WERI-Rb-1 (cell line): Measurements from ENCODE around the gene LNX1.

ENCODE experiments used
- DNase-seq: peaks from one replicate; pipeline ENCODE4 v3.0.0-alpha.2; 2020
- H3K27ac ChIP-seq: fragments of 250-450 bp; sonication (Bioruptor Pico); 2 replicates; pipeline ENCODE4 v1.5.1; 2020; ENCODE audit warnings: mild to moderate bottlenecking, moderate library complexity
- H3K27me3 ChIP-seq: fragments of 250-450 bp; sonication (Bioruptor Pico); 2 replicates; pipeline ENCODE4 v1.5.1; 2021; ENCODE audit warnings: mild to moderate bottlenecking, low read depth, moderate library complexity; ENCODE audit not compliant: insufficient read depth, severe bottlenecking
- H3K36me3 ChIP-seq: fragments of 250-450 bp; sonication (Bioruptor Pico); 2 replicates; pipeline ENCODE4 v1.5.1; 2020; ENCODE audit warnings: mild to moderate bottlenecking, moderate library complexity
- H3K4me3 ChIP-seq: 2 replicates; pipeline ENCODE4 v1.5.1; 2011; ENCODE audit warnings: low read depth, mild to moderate bottlenecking, control low read depth, low read length
- H3K9me3 ChIP-seq: fragments of 250-450 bp; sonication (Bioruptor Pico); 2 replicates; pipeline ENCODE4 v1.5.1; 2021; ENCODE audit warnings: mild to moderate bottlenecking, moderate library complexity; ENCODE audit not compliant: severe bottlenecking
- CTCF ChIP-seq: IDR thresholded peaks from 2 replicates; pipeline ENCODE4 v1.5.1; 2011; ENCODE audit warnings: low read depth, mild to moderate bottlenecking, control low read depth, inconsistent platforms, low read length

The LNX1 gene

GRCh38 chr4:53501561-53501960 is 89.7 kb downstream of the LNX1 start:
- H3K9me3 ChIP-seq: no peaks in the 10 kb centered on the region
- no peak for DNase-seq
- no peak overlapping the region for H3K27ac ChIP-seq
- H3K36me3 ChIP-seq: no peaks in the 10 kb centered on the region
- H3K4me3 ChIP-seq: no peak overlapping the region
- TF ChIP-seq CTCF: no peak
- peaks cover 8% of the 10 kb centered on the region for H3K27me3 ChIP-seq

- H3K27me3 ChIP-seq: peaks cover 8% of the 10 kb centered on the region
- no peak overlapping the region for H3K4me3 ChIP-seq
- no peak for TF ChIP-seq CTCF
- DNase-seq: no peak
- no peak overlapping the region for H3K27ac ChIP-seq
- H3K9me3 ChIP-seq: no peaks in the 10 kb centered on the region
- H3K36me3 ChIP-seq: no peaks in the 10 kb centered on the region
Measured at GRCh38 chr4:53500546-53500945, 90.7 kb downstream of the LNX1 start.

GRCh38 chr4:53499791-53500190 is 91.5 kb downstream of the LNX1 start:
- DNase-seq: no peak
- no peaks in the 10 kb centered on the region for H3K9me3 ChIP-seq

DNA sequence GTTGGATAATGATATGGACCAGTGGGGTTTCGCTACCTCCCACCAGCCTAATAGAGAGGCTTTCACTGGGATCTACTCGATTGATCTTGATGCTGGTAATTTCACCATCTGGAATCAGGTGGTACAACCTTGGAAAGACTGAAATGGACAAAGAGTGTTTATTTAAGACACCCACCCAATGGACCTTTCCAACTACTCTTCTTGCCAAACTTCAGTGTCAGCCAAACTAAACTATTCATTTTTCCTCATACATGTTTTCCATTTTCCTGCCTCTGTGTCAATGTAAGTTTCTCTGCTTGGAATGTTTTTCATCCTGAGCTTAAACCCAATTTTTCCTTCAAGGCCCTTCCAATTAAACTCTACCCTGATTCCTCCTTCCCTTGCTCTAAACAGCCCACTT is 92.6 kb downstream of the LNX1 start:
- Histone ChIP-seq H3K36me3 (no peaks in the 10 kb centered on the region), H3K4me3 (no peak overlapping the region), H3K9me3 (no peaks in the 10 kb centered on the region), H3K27me3 (peaks cover 7% of the 10 kb centered on the region), H3K27ac (no peak overlapping the region)
- no peak for DNase-seq
- TF ChIP-seq CTCF: no peak

More at GRCh38 chr4:53499791-53500190, 91.5 kb downstream of the LNX1 start:
- no peak overlapping the region for H3K27ac ChIP-seq
- peaks cover 8% of the 10 kb centered on the region for H3K27me3 ChIP-seq
- H3K36me3 ChIP-seq: no peaks in the 10 kb centered on the region
- TF ChIP-seq CTCF: no peak
- no peak overlapping the region for H3K4me3 ChIP-seq

- Histone ChIP-seq H3K9me3 (no peaks in the 10 kb centered on the region), H3K4me3 (no peak overlapping the region), H3K36me3 (no peaks in the 10 kb centered on the region), H3K27me3 (no peaks in the 10 kb centered on the region), H3K27ac (no peak overlapping the region)
- no peak for DNase-seq
- no peak for TF ChIP-seq CTCF
Measured at GRCh38 chr4:53497487-53498244, 93.6 kb downstream of the LNX1 start.

DNA sequence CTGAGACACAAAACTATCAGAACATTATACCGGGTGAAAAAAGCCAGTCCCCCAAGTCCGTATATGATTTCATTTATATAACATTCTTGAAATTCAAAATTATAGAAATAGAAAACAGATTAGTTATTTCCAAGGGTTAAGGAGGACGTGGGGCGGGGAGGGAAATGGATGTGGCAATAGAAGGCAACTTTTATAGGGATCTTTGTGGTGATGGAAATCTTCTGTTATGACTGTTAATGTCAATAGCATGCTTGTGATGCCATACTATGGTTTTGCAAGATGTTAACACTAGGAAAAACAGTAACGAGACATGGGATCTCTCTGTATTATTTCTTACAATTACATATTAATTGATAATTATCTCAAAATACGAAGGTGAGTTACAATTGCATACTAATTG is 96.4 kb downstream of the LNX1 start:
- no peak overlapping the region for H3K4me3 ChIP-seq
- no peaks in the 10 kb centered on the region for H3K27me3 ChIP-seq
- DNase-seq: no peak
- no peaks in the 10 kb centered on the region for H3K9me3 ChIP-seq
- no peaks in the 10 kb centered on the region for H3K36me3 ChIP-seq
- no peak for TF ChIP-seq CTCF
- no peak overlapping the region for H3K27ac ChIP-seq
